ENCODE data around the gene TRPC5OS. TPM values are rescaled to one million over a fixed set of nuclear protein-coding genes. Genes with fewer than 3 reads are reported as not detected.

Gene TRPC5OS
- total and polyA plus RNA-seq, 2 of the 13 experiments (the other 11 are each of a cell fraction or from before 2014, with no cell fraction given) = not detected

GRCh38 chrX:111876646-111877045, 665 bp downstream of the TRPC5OS start (continued):
- TF ChIP-seq, protein P1, sequence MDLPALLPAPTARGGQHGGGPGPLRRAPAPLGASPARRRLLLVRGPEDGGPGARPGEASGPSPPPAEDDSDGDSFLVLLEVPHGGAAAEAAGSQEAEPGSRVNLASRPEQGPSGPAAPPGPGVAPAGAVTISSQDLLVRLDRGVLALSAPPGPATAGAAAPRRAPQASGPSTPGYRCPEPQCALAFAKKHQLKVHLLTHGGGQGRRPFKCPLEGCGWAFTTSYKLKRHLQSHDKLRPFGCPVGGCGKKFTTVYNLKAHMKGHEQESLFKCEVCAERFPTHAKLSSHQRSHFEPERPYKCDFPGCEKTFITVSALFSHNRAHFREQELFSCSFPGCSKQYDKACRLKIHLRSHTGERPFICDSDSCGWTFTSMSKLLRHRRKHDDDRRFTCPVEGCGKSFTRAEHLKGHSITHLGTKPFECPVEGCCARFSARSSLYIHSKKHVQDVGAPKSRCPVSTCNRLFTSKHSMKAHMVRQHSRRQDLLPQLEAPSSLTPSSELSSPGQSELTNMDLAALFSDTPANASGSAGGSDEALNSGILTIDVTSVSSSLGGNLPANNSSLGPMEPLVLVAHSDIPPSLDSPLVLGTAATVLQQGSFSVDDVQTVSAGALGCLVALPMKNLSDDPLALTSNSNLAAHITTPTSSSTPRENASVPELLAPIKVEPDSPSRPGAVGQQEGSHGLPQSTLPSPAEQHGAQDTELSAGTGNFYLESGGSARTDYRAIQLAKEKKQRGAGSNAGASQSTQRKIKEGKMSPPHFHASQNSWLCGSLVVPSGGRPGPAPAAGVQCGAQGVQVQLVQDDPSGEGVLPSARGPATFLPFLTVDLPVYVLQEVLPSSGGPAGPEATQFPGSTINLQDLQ (CRISPR knock-in tag; IDR thresholded peaks at IDR 0.05) = no peak
- no peak for TF ChIP-seq XBP1 (CRISPR knock-in tag; IDR thresholded peaks at IDR 0.05)
- no peak for TF ChIP-seq ZNF562 (CRISPR knock-in tag; IDR thresholded peaks at IDR 0.05; ENCODE audit: borderline replicate concordance)

DNA sequence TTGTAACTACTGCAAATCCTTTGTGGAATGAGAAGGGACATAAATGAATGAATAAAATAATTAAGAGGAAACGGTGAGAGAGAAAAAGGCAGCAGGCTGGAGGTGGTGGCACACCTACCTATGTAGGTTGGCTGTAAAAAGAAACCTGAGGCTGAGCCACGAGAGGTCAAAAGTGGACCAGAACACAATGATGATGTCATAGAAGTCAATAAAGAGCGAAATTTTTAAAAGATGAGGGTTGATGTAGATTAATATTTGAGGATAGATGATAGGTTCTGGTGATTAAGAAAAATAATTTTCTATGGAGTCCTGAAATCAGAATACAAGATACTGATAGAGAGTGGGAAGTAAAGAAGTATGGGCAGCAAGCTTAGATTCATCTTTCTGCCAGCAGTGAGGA, 1.7 kb downstream of the TRPC5OS start:
- in situ Hi-C loops (cut with HindIII; ENCODE audit: extremely low pct_ligation_motif_present, low pct_unique_long_range_greater_than_20kb) = no loop called here
- H3K36me3 ChIP-seq (replicated peaks in 1 of 2; ENCODE audit: control insufficient read depth in 1 of 2, insufficient read depth in 2 of 2, low read length in 2 of 2) = no peaks in the 10 kb centered on the region

More for the DNA sequence above, 1.7 kb downstream of the TRPC5OS start:
- ChIA-PET POLR2A (no interaction called here), CTCF (ENCODE audit: low intra/inter-chr PET ratio, low total read pairs) (no interaction called here)
- H3K79me2 ChIP-seq (ENCODE audit: insufficient read depth, low read length) = no peaks in the 10 kb centered on the region
- intact Hi-C loops (cut with micrococcal nuclease; ENCODE audit: unreplicated experiment) = loop anchor here (10.0 kb wide), 1 partner anchor 167 kb away; no protein-coding TSS in a partner anchor
- H3K27me3 ChIP-seq (ENCODE audit: control insufficient read depth in 1 of 2, insufficient read depth in 2 of 2, low read length in 2 of 2) = no peaks in the 10 kb centered on the region
- H3K9me3 ChIP-seq (ENCODE audit: low read length) = no peaks in the 10 kb centered on the region
- no peak overlapping the region for H2AFZ ChIP-seq (ENCODE audit: low read length)
- WGBS (ENCODE audit: low lambda C conversion rate) = 0% methylated on average over 3 of the region's 3 CpGs
- H3K27ac ChIP-seq (ENCODE audit: extremely low read length, insufficient read depth, low read length) = no peak overlapping the region
- no peaks in the 10 kb centered on the region for H3K4me1 ChIP-seq (ENCODE audit: insufficient read depth, low read length)
- DNase-seq (ENCODE audit: low spot score) (no peak), FAIRE-seq (no peak), ATAC-seq (no peak)
- no peak overlapping the region for H3K4me3 ChIP-seq (replicated peaks in 1 of 3; ENCODE audit: insufficient read depth in 1 of 3, low read depth in 2 of 3, low read length in 3 of 3)
- TF ChIP-seq ATF7 (IDR thresholded peaks at IDR 0.05) = peak; percentile 73
- TF ChIP-seq ATF7 (CRISPR knock-in tag; IDR thresholded peaks at IDR 0.05) = no peak
- no peak for TF ChIP-seq ZFP36 (IDR thresholded peaks at IDR 0.05; ENCODE audit: borderline replicate concordance, low read depth, low read length, partially characterized antibody)
- no peak for TF ChIP-seq JARID2 (CRISPR knock-in tag; IDR thresholded peaks at IDR 0.05; ENCODE audit: insufficient replicate concordance)
- 0 out of 2 replicates have a peak, but pooled peaks have one; percentile 12 for TF ChIP-seq CREB1 (IDR thresholded peaks at IDR 0.05)
- no peak for TF ChIP-seq CREB1 (CRISPR knock-in tag; IDR thresholded peaks at IDR 0.05)
- no peaks in the 10 kb centered on the region for H4K20me1 ChIP-seq (ENCODE audit: insufficient read depth, low read length)
- no peak overlapping the region for H3K9ac ChIP-seq (ENCODE audit: insufficient read depth, low read depth, low read length)
- H3K4me2 ChIP-seq (ENCODE audit: low read depth, low read length) = no peak overlapping the region
- BruUV-seq (replicated peaks) = no TSS peak
